ENCODE measurements around the gene IL1A.

Gene IL1A

DNA sequence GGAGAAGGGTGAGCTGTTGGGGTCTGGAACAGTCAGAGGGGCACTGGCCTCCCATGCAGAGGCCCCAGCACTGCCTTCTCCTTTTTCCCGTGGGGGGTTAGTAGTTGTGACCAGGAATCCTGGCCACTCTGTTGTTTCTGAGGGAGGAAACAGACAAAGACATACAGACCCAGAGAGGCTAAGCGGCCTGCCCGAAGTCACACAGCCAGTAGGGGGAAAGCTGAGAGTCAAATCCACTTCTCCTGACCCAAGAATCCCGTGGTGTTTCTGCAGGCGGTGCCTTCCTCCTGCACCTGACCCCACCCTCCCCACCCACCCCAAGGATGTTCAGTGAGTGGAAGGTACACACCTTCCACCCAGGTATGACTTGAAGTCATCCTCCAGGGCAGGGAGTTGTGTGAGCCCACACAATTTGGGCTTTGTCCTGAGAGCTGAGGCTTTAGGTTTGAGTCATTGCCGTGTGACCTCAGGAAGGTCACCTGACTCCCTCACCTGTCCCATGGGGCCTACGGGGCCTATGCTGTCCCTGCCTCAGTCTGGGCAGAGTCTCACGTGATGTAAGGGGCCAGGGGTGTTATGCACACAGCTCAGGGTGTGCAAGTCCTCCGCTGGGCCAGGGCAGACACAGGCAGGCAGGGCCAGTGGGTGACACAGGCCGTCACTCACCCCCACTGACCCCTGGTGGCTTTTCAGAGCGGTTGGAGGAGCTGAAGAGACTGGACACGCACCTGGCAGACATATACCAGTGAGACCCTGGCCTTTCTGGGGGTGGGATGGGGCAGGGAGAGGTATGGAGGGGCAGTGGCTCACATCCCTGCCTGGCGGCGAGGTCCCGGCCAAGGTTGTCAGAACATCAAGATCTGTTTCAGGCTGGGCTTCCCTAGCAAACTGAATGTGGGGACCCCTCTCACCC lies 58.5 kb downstream of the IL1A start:
- no peak for DNase-seq

DNA sequence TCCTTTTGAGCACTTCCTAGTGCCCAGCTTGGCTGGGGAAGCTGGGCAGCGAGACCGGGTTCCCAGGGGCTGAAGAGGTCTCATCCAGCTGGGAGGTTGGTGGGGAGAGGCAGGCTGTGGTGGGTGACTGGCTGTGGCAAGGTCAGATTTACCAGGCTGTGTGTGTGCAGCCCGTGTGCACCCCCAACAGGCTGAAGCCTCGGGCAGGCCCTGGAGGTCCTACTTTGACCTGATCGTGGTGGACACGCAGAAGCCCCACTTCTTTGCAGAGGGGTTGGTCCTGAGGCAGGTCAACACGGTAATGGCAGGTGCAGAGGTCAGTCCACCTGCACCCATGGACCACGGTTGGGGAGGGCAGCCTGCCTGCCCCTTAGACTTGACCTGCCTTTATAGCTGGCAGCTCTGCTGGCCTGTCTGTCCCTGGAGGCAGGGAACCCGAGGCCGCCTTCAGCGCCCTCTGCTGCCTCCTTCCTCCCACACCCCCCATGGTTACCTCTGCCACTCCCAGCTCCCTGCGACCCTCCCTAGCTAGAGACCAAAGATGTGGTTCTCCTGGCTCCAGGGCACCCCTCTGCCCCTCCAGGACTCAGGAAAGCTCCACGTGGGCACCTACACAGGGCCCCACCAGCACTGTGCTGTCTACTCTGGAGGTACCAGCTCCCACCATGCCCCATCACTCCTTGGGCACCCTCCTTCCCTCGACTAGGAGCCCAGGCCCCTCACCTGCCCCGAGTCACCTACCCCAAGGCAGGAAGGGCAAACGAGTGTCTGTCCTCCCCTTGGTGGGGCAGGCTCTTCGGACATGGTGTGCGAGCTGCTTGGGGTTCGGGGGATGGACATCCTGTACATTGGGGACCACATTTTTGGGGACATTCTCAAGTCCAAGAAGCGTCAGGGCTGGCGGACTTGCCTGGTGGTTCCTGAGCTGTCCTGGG lies 59.4 kb downstream of the IL1A start:
- DNase-seq: no peak

GRCh38 chr2:112723995-112724394 lies 60.3 kb downstream of the IL1A start:
- no peak for DNase-seq

All from fibroblast of skin of right biceps (primary cell).